AG08395 (cell line): ENCODE data around the gene TMEM183A.
"Not testable (repeated sequence)": the region's sequence is repeated elsewhere in the genome, so short reads cannot be mapped to it uniquely, and the experiment has no call there.

ENCODE experiments used
- DNase-seq: peaks from one replicate; pipeline ENCODE4 v3.0.0; 2012; ENCODE audit warnings: mixed read lengths, low spot score

The TMEM183A gene

GRCh38 chr1:203006948-203007871 lies at the start of gene TMEM183A:
Gene TMEM183A (plus strand): TSS chr1:203007374. CDS start chr1:203007466, 92 bp downstream.
- DNase-seq, result peak; percentile 97

GRCh38 chr1:202957733-202958543 lies 49.2 kb upstream of the TMEM183A start, which contains the start of gene ADIPOR1:
Gene ADIPOR1 (minus strand): TSS chr1:202958312. CDS start chr1:202951070, 7,242 bp downstream.
- DNase-seq, result peak; percentile 97

GRCh38 chr1:202958544-202959275 lies 48.5 kb upstream of the TMEM183A start:
- no peak for DNase-seq

- peak; percentile 18 for DNase-seq
Measured at GRCh38 chr1:202959276-202959620, 47.9 kb upstream of the TMEM183A start.

GRCh38 chr1:202961220-202961880 lies 45.8 kb upstream of the TMEM183A start:
- DNase-seq, result no peak

- DNase-seq, result no peak
Measured at GRCh38 chr1:202964791-202965410, 42.3 kb upstream of the TMEM183A start.

GRCh38 chr1:202965422-202965821 lies 41.8 kb upstream of the TMEM183A start:
- DNase-seq, result no peak

GRCh38 chr1:202966006-202966898 lies 40.9 kb upstream of the TMEM183A start:
- DNase-seq, result no peak

- DNase-seq, result peak; percentile 9
Measured at GRCh38 chr1:202967684-202968281, 39.4 kb upstream of the TMEM183A start.

- no peak for DNase-seq
Measured at GRCh38 chr1:202968351-202968750, 38.8 kb upstream of the TMEM183A start.

GRCh38 chr1:202968895-202969295 lies 38.3 kb upstream of the TMEM183A start:
- DNase-seq, result peak; percentile 76

- no peak for DNase-seq
Measured at GRCh38 chr1:202972046-202972445, 35.1 kb upstream of the TMEM183A start.

- DNase-seq, result no peak
Measured at GRCh38 chr1:202974856-202975255, 32.3 kb upstream of the TMEM183A start.

- DNase-seq, result no peak
Measured at GRCh38 chr1:202976633-202977032, 30.5 kb upstream of the TMEM183A start.

GRCh38 chr1:202979459-202979858 lies 27.7 kb upstream of the TMEM183A start:
- DNase-seq, result no peak

GRCh38 chr1:202981939-202982338 lies 25.2 kb upstream of the TMEM183A start:
- no peak for DNase-seq

- no peak for DNase-seq
Measured at GRCh38 chr1:202982715-202983430, 24.3 kb upstream of the TMEM183A start.

GRCh38 chr1:202986120-202986519 lies 21.1 kb upstream of the TMEM183A start:
- not testable (repeated sequence) for DNase-seq

- DNase-seq, result no peak
Measured at GRCh38 chr1:202987255-202987654, 19.9 kb upstream of the TMEM183A start.
